Stimulated activated naive CD8-positive, alpha-beta T cell treated with anti-CD3 and anti-CD28 coated beads, Interleukin-15, Interleukin-2, amounts not matched to agents 100 ng/mL and 50 ng/mL, for 24 hours (primary cell): ENCODE results near the gene ARHGEF3.

Experiments used
- H3K27ac Mint-ChIP-seq: one replicate; pipeline ENCODE4 v1.8.0; 2021; ENCODE audit warnings: mild to moderate bottlenecking, mixed read lengths
- H3K27me3 Mint-ChIP-seq: one replicate; pipeline ENCODE4 v1.8.0; 2021; ENCODE audit warnings: mixed read lengths
- H3K36me3 Mint-ChIP-seq: one replicate; pipeline ENCODE4 v1.8.0; 2021; ENCODE audit warnings: low read depth, mixed read lengths
- H3K4me1 Mint-ChIP-seq: one replicate; pipeline ENCODE4 v1.8.0; 2021; ENCODE audit warnings: low read depth, mixed read lengths
- H3K4me3 Mint-ChIP-seq: one replicate; pipeline ENCODE4 v1.8.0; 2021; ENCODE audit warnings: mild to moderate bottlenecking, mixed read lengths
- H3K9me3 Mint-ChIP-seq: one replicate; pipeline ENCODE4 v1.8.0; 2021; ENCODE audit warnings: mixed read lengths

ARHGEF3 gene

GRCh38 chr3:56829533-56829932, 27.8 kb upstream of the ARHGEF3 start:
- Mint-ChIP-seq H3K27me3 (no peaks in the 10 kb centered on the region), H3K4me1 (peaks cover 40% of the 10 kb centered on the region), H3K9me3 (no peaks in the 10 kb centered on the region), H3K27ac (no peak overlapping the region), H3K36me3 (no peaks in the 10 kb centered on the region), H3K4me3 (no peak overlapping the region)

GRCh38 chr3:56826831-56827722, 25.3 kb upstream of the ARHGEF3 start:
- peaks cover 47% of the 10 kb centered on the region for H3K4me1 Mint-ChIP-seq
- no peaks in the 10 kb centered on the region for H3K36me3 Mint-ChIP-seq
- H3K27ac Mint-ChIP-seq, result no peak overlapping the region
- H3K27me3 Mint-ChIP-seq, result no peaks in the 10 kb centered on the region
- no peaks in the 10 kb centered on the region for H3K9me3 Mint-ChIP-seq
- H3K4me3 Mint-ChIP-seq, result no peak overlapping the region

- Mint-ChIP-seq H3K9me3 (no peaks in the 10 kb centered on the region), H3K36me3 (no peaks in the 10 kb centered on the region), H3K27me3 (no peaks in the 10 kb centered on the region), H3K4me1 (peaks cover 47% of the 10 kb centered on the region), H3K4me3 (no peak overlapping the region), H3K27ac (no peak overlapping the region)
Measured at GRCh38 chr3:56825567-56826438, 24.1 kb upstream of the ARHGEF3 start.

GRCh38 chr3:56823984-56824703, 22.4 kb upstream of the ARHGEF3 start:
- Mint-ChIP-seq H3K9me3 (no peaks in the 10 kb centered on the region), H3K27me3 (no peaks in the 10 kb centered on the region), H3K27ac (no peak overlapping the region), H3K4me1 (peaks cover 49% of the 10 kb centered on the region), H3K36me3 (no peaks in the 10 kb centered on the region), H3K4me3 (no peak overlapping the region)

DNA sequence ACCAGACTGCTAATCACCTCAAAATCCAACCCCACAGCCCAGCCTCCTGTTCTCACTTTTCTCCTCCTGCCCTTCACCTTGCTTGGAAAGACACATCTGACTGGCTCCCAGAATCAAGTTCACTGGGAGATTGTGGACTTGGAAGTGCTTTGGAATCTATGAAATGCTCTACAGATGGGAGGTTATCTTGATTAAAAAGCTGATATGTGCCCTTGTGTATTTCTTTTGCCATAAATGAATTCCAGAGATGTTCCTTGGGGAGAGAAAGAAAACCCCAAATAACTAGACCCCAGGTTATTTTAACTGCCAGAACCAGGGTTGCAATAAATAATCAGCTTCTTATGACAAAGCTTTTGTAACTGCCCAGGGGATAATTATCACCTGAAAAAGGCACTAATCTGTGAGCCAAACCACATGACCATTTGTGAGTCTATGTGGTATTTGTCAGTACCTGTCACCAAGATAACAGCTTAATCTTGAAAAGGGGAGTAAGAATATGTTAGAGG, 21.7 kb upstream of the ARHGEF3 start:
- H3K9me3 Mint-ChIP-seq, result no peaks in the 10 kb centered on the region
- H3K27me3 Mint-ChIP-seq, result no peaks in the 10 kb centered on the region
- no peaks in the 10 kb centered on the region for H3K36me3 Mint-ChIP-seq
- H3K4me1 Mint-ChIP-seq, result peaks cover 54% of the 10 kb centered on the region
- no peak overlapping the region for H3K27ac Mint-ChIP-seq
- no peak overlapping the region for H3K4me3 Mint-ChIP-seq

DNA sequence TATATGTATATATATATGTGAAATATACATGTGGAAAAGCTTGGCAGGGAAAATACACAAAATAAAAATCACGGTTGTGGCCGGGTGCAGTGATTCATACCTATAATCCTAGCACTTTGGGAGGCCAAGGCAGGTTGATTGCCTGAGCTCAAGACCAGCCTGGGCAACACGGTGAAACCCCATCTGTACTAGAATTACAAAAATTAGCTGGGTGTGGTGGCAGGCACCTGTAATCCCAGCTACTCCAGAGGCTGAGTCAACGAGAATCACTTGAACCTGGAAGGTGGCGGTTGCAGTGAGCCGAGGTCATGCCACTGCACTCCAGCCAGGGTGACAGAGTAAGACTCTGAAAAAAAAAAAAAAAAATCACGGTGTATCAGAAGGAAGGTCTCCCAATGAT, 20.8 kb upstream of the ARHGEF3 start:
- Mint-ChIP-seq H3K4me1 (peaks cover 57% of the 10 kb centered on the region), H3K27me3 (no peaks in the 10 kb centered on the region), H3K4me3 (no peak overlapping the region), H3K36me3 (no peaks in the 10 kb centered on the region), H3K27ac (no peak overlapping the region), H3K9me3 (no peaks in the 10 kb centered on the region)

DNA sequence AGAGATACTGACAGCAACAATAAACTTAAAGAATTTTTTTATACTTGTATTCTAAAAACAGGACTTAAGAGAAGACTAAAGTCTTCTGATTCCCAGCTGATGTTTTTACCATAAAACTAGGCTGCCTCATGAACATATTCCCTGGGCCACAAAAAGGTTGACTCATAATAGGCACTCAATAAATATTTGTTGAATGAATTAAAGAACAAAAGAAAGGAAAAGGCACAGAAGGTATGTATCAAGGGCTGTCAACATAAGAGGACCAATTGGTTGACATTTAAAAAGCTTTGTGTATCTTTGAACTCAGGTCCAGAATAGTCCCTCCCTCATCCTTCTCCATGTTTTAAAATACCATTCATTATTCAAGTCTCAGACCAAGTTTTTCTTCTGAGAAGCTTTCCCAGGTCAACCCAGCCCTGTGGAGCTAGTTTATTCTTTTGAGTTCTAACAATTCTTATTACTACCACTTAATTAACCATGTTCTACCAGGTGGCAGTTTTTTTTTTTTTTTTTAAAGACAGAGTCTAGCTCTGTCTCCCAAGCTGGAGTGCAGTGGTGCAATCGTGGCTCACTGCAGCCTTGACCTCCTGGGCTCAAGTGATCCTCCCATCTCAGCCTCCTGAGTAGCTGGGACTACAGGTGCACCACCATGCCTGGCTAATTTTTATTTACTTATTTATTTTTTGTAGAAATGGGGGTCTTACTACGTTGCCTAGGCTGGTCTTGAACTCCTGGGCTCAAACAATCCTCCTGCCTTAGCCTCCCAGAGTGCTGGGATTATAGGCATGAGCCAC, 17.5 kb upstream of the ARHGEF3 start:
- H3K27me3 Mint-ChIP-seq, result no peaks in the 10 kb centered on the region
- H3K4me3 Mint-ChIP-seq, result no peak overlapping the region
- H3K4me1 Mint-ChIP-seq, result peaks cover 50% of the 10 kb centered on the region
- H3K27ac Mint-ChIP-seq, result no peak overlapping the region
- no peaks in the 10 kb centered on the region for H3K9me3 Mint-ChIP-seq
- H3K36me3 Mint-ChIP-seq, result no peaks in the 10 kb centered on the region

GRCh38 chr3:56818156-56818985, 16.6 kb upstream of the ARHGEF3 start:
- no peak overlapping the region for H3K27ac Mint-ChIP-seq
- no peaks in the 10 kb centered on the region for H3K27me3 Mint-ChIP-seq
- no peak overlapping the region for H3K4me3 Mint-ChIP-seq
- no peaks in the 10 kb centered on the region for H3K9me3 Mint-ChIP-seq
- no peaks in the 10 kb centered on the region for H3K36me3 Mint-ChIP-seq
- H3K4me1 Mint-ChIP-seq, result peaks cover 50% of the 10 kb centered on the region

DNA sequence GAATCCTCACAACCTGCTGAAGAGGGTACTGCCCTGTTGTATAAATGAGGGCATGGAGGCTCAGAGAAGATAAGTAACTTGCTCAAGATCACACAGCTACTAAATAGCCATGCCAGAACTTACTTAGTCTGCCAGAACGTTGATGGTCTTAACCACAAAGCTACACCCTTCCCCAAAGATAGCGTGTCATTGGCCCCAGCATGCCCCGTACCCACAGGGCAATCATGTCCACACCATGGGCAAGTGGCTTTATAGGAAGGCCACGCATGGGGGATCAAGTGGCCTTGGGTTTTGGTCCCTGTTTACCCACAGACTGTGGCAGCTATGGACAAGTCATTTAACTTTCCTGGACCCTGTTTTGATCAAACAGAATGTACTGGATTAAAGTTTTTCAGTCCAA, 15.9 kb upstream of the ARHGEF3 start:
- H3K9me3 Mint-ChIP-seq, result no peaks in the 10 kb centered on the region
- peaks cover 50% of the 10 kb centered on the region for H3K4me1 Mint-ChIP-seq
- H3K27me3 Mint-ChIP-seq, result no peaks in the 10 kb centered on the region
- H3K36me3 Mint-ChIP-seq, result no peaks in the 10 kb centered on the region
- no peak overlapping the region for H3K27ac Mint-ChIP-seq
- no peak overlapping the region for H3K4me3 Mint-ChIP-seq

DNA sequence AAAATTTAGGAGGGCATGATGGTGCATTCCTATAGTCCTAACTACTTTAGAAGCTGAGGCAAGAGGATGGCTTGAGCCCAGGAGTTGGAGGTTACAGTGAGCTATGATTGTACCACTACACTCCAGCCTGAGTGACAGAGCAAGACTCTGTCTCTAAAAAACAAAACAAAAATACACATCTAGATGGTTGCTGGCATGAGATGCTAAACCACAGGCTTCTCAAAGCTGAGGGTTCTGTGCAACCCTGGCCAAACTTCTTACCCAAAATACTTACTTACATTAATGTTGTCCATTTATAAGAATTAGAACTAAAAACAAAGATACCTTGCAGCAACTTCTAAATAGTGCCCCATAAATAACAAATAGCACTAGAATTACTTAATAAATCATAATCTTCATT, 14.3 kb upstream of the ARHGEF3 start:
- Mint-ChIP-seq H3K4me3 (no peak overlapping the region), H3K27me3 (no peaks in the 10 kb centered on the region), H3K36me3 (no peaks in the 10 kb centered on the region), H3K4me1 (peaks cover 66% of the 10 kb centered on the region), H3K27ac (no peak overlapping the region), H3K9me3 (no peaks in the 10 kb centered on the region)

- no peaks in the 10 kb centered on the region for H3K9me3 Mint-ChIP-seq
- no peak overlapping the region for H3K4me3 Mint-ChIP-seq
- no peaks in the 10 kb centered on the region for H3K27me3 Mint-ChIP-seq
- H3K4me1 Mint-ChIP-seq, result peaks cover 71% of the 10 kb centered on the region
- H3K36me3 Mint-ChIP-seq, result no peaks in the 10 kb centered on the region
- H3K27ac Mint-ChIP-seq, result no peak overlapping the region
Measured at GRCh38 chr3:56815589-56815988, 13.8 kb upstream of the ARHGEF3 start.

DNA sequence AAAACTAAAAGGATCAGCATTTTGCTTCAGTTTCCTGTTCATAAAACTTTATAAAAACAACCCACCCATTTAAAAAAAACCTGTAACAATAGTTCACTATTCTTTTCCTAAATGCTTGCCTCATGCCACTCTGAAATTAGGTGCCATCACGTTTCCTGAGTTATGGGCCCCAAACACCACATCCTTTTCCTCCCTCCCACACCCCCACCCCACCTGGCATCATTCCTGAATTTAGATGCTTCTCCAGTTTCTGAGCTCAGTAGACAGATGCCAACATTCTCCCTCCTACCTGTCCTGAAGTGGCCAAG, 11.9 kb upstream of the ARHGEF3 start:
- Mint-ChIP-seq H3K9me3 (no peaks in the 10 kb centered on the region), H3K4me3 (no peak overlapping the region), H3K27ac (peak overlapping the region; percentile 42), H3K4me1 (peaks cover 70% of the 10 kb centered on the region), H3K27me3 (no peaks in the 10 kb centered on the region), H3K36me3 (no peaks in the 10 kb centered on the region)

DNA sequence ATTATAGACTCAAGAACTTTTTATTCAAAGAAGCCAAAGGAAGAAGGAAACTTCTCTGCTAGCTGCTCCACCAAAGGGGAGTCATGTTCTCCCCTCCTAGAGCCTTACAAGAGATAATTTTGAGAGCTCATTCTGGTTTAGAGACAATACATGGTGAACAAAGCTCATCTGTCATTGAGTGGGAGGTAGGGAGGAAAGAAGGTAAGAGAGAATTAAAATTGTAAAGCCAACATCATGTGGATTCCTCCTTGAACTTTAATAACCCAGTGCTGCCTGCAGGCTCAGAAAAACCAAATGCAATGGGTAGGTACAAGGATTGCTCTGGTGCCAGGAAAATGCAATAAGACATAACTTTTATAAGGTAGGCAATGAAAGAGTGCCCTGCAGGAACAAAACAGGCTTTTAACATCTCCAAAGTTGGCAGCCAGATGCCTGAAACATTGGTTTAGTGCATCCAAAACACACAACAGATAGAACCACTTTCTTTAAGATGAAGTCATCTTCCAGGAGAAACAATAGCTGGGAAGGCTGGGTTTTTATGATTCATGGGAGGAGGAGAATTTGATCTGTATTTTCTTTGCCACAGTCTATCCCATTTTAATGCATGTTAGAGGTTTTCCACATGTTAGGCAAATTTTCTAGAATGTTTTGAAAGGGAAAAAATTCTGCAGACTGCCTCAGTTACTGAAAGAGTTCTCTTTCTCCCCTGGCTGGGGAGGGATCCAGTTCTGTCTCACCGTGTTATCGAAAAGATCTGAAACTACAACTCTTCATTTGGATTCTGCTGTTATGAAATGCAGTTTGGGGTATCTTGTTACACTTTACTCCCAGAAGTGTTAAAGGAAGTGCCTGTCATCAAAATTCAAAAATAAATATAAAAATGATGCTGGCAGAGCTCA, 11.3 kb upstream of the ARHGEF3 start:
- Mint-ChIP-seq H3K4me3 (no peak overlapping the region), H3K27me3 (no peaks in the 10 kb centered on the region), H3K36me3 (no peaks in the 10 kb centered on the region), H3K27ac (peak overlapping the region; percentile 42), H3K9me3 (no peaks in the 10 kb centered on the region), H3K4me1 (peaks cover 65% of the 10 kb centered on the region)
